ENCODE results near the gene HS3ST5. TPM values are rescaled to one million over a fixed set of nuclear protein-coding genes. Genes with fewer than 3 reads are reported as not detected.
"Not testable (repeated sequence)": the region's sequence is repeated elsewhere in the genome, so short reads cannot be mapped to it uniquely, and the experiment has no call there.

The HS3ST5 gene
- total RNA-seq, 1 experiment from 2014 or later: not detected

GRCh38 chr6:114339706-114340105, 3.1 kb downstream of the HS3ST5 start:
- DNase-seq (ENCODE audit: low spot score): no peak

GRCh38 chr6:114334237-114334636, 8.6 kb downstream of the HS3ST5 start:
- no peak for DNase-seq (ENCODE audit: low spot score)

GRCh38 chr6:114327074-114327473, 15.7 kb downstream of the HS3ST5 start:
- no peak for DNase-seq (ENCODE audit: low spot score)

GRCh38 chr6:114323784-114324183, 19.0 kb downstream of the HS3ST5 start:
- no peak for DNase-seq (ENCODE audit: low spot score)

- DNase-seq (ENCODE audit: low spot score): no peak
These were observed 23.1 kb downstream of the HS3ST5 start for GRCh38 chr6:114319749-114320148.

GRCh38 chr6:114315831-114316595, 26.8 kb downstream of the HS3ST5 start:
- DNase-seq (ENCODE audit: low spot score): no peak

GRCh38 chr6:114313816-114314215, 29.0 kb downstream of the HS3ST5 start:
- not testable (repeated sequence) for DNase-seq (ENCODE audit: low spot score)

GRCh38 chr6:114312931-114313330, 29.9 kb downstream of the HS3ST5 start:
- no peak for DNase-seq (ENCODE audit: low spot score)

GRCh38 chr6:114310053-114310452, 32.8 kb downstream of the HS3ST5 start:
- no peak for DNase-seq (ENCODE audit: low spot score)

GRCh38 chr6:114304304-114304887, 38.4 kb downstream of the HS3ST5 start:
- peak; percentile 11 for DNase-seq (ENCODE audit: low spot score)

GRCh38 chr6:114301596-114302219, 41.1 kb downstream of the HS3ST5 start:
- DNase-seq (ENCODE audit: low spot score): no peak

- no peak for DNase-seq (ENCODE audit: low spot score)
These were observed 45.7 kb downstream of the HS3ST5 start for GRCh38 chr6:114297135-114297534.

GRCh38 chr6:114292431-114292830, 50.4 kb downstream of the HS3ST5 start:
- no peak for DNase-seq (ENCODE audit: low spot score)

- DNase-seq (ENCODE audit: low spot score): no peak
These were observed 51.4 kb downstream of the HS3ST5 start for GRCh38 chr6:114291428-114291827.

GRCh38 chr6:114290864-114291263, 52.0 kb downstream of the HS3ST5 start:
- no peak for DNase-seq (ENCODE audit: low spot score)

- no peak for DNase-seq (ENCODE audit: low spot score)
These were observed 53.9 kb downstream of the HS3ST5 start for GRCh38 chr6:114288701-114289495.

- DNase-seq (ENCODE audit: low spot score): no peak
These were observed 55.4 kb downstream of the HS3ST5 start for GRCh38 chr6:114287461-114287860.

GRCh38 chr6:114286211-114286610, 56.6 kb downstream of the HS3ST5 start:
- DNase-seq (ENCODE audit: low spot score): no peak

GRCh38 chr6:114284281-114284680, 58.5 kb downstream of the HS3ST5 start:
- DNase-seq (ENCODE audit: low spot score): peak; percentile 2

- DNase-seq (ENCODE audit: low spot score): no peak
These were observed 60.5 kb downstream of the HS3ST5 start for GRCh38 chr6:114282292-114282691.

- DNase-seq (ENCODE audit: low spot score): no peak
These were observed 61.3 kb downstream of the HS3ST5 start for GRCh38 chr6:114281496-114281895.
